ENCODE measurements around the gene SMYD3. TPM values are rescaled to one million over a fixed set of nuclear protein-coding genes. Genes with fewer than 3 reads are reported as not detected.

SMYD3 gene
- total and polyA plus RNA-seq, 2 donors, result 22.0 to 27.0 TPM

GRCh38 chr1:246394121-246394520, 113.0 kb downstream of the SMYD3 start:
- H3K4me1 ChIP-seq (ENCODE audit: control insufficient read depth in 2 of 2, insufficient read depth in 2 of 2, low read length in 2 of 2), result no peaks in the 10 kb centered on the region
- H3K9me3 ChIP-seq (ENCODE audit: control insufficient read depth in 2 of 2, insufficient read depth in 1 of 2, low read length in 1 of 2), result no peaks in the 10 kb centered on the region
- no peak overlapping the region for H3K4me3 ChIP-seq (ENCODE audit: low read length in 2 of 2)
- H3K36me3 ChIP-seq (ENCODE audit: control insufficient read depth in 2 of 2, insufficient read depth in 2 of 2, low read length in 1 of 2), result no peaks in the 10 kb centered on the region
- H3K27ac ChIP-seq (ENCODE audit: low read depth in 1 of 2, low read length in 1 of 2), result no peak overlapping the region
- DNase-seq (ENCODE audit: low read depth in 6 of 9, low spot score in 9 of 9), result no peak
- 92% methylated on average over 3 of the region's 3 CpGs for WGBS
- H3K27me3 ChIP-seq (ENCODE audit: control insufficient read depth in 2 of 2, insufficient read depth in 1 of 2, low read length in 1 of 2), result no peaks in the 10 kb centered on the region

GRCh38 chr1:246390855-246391254, 116.2 kb downstream of the SMYD3 start:
- DNase-seq (ENCODE audit: low read depth in 6 of 9, low spot score in 9 of 9), result no peak
- H3K9me3 ChIP-seq (ENCODE audit: control insufficient read depth in 2 of 2, insufficient read depth in 1 of 2, low read length in 1 of 2), result no peaks in the 10 kb centered on the region
- no peak overlapping the region for H3K4me3 ChIP-seq (ENCODE audit: low read length in 2 of 2)
- H3K36me3 ChIP-seq (ENCODE audit: control insufficient read depth in 2 of 2, insufficient read depth in 2 of 2, low read length in 1 of 2), result no peaks in the 10 kb centered on the region
- H3K27me3 ChIP-seq (ENCODE audit: control insufficient read depth in 2 of 2, insufficient read depth in 1 of 2, low read length in 1 of 2), result no peaks in the 10 kb centered on the region
- H3K4me1 ChIP-seq (ENCODE audit: control insufficient read depth in 2 of 2, insufficient read depth in 2 of 2, low read length in 2 of 2), result no peaks in the 10 kb centered on the region
- WGBS, result 99% methylated on average over 5 of the region's 5 CpGs
- no peak overlapping the region for H3K27ac ChIP-seq (ENCODE audit: low read depth in 1 of 2, low read length in 1 of 2)

GRCh38 chr1:246384616-246385015, 122.5 kb downstream of the SMYD3 start:
- Histone ChIP-seq H3K27me3 (ENCODE audit: control insufficient read depth in 2 of 2, insufficient read depth in 1 of 2, low read length in 1 of 2) (no peaks in the 10 kb centered on the region), H3K27ac (ENCODE audit: low read depth in 1 of 2, low read length in 1 of 2) (no peak overlapping the region), H3K9me3 (ENCODE audit: control insufficient read depth in 2 of 2, insufficient read depth in 1 of 2, low read length in 1 of 2) (peaks cover 0 to 7% of the 10 kb centered on the region in 2 donors), H3K4me1 (ENCODE audit: control insufficient read depth in 2 of 2, insufficient read depth in 2 of 2, low read length in 2 of 2) (no peaks in the 10 kb centered on the region), H3K36me3 (ENCODE audit: control insufficient read depth in 2 of 2, insufficient read depth in 2 of 2, low read length in 1 of 2) (no peaks in the 10 kb centered on the region), H3K4me3 (ENCODE audit: low read length in 2 of 2) (no peak overlapping the region)
- DNase-seq (ENCODE audit: low read depth in 6 of 9, low spot score in 9 of 9), result no peak
- 97% methylated on average over 4 of the region's 4 CpGs for WGBS

- Histone ChIP-seq H3K36me3 (ENCODE audit: control insufficient read depth in 2 of 2, insufficient read depth in 2 of 2, low read length in 1 of 2) (no peaks in the 10 kb centered on the region), H3K4me1 (ENCODE audit: control insufficient read depth in 2 of 2, insufficient read depth in 2 of 2, low read length in 2 of 2) (no peaks in the 10 kb centered on the region), H3K27me3 (ENCODE audit: control insufficient read depth in 2 of 2, insufficient read depth in 1 of 2, low read length in 1 of 2) (no peaks in the 10 kb centered on the region), H3K9me3 (ENCODE audit: control insufficient read depth in 2 of 2, insufficient read depth in 1 of 2, low read length in 1 of 2) (peaks cover 0 to 7% of the 10 kb centered on the region in 2 donors), H3K27ac (ENCODE audit: low read depth in 1 of 2, low read length in 1 of 2) (no peak overlapping the region), H3K4me3 (ENCODE audit: low read length in 2 of 2) (no peak overlapping the region)
- DNase-seq (ENCODE audit: low read depth in 6 of 9, low spot score in 9 of 9), result no peak
Measured at GRCh38 chr1:246383791-246384190, 123.3 kb downstream of the SMYD3 start.

- WGBS, result 98% methylated on average over 1 of the region's 1 CpG
- Histone ChIP-seq H3K27ac (ENCODE audit: low read depth in 1 of 2, low read length in 1 of 2) (no peak overlapping the region), H3K9me3 (ENCODE audit: control insufficient read depth in 2 of 2, insufficient read depth in 1 of 2, low read length in 1 of 2) (peaks cover 0 to 7% of the 10 kb centered on the region in 2 donors), H3K27me3 (ENCODE audit: control insufficient read depth in 2 of 2, insufficient read depth in 1 of 2, low read length in 1 of 2) (no peaks in the 10 kb centered on the region), H3K4me1 (ENCODE audit: control insufficient read depth in 2 of 2, insufficient read depth in 2 of 2, low read length in 2 of 2) (no peaks in the 10 kb centered on the region), H3K36me3 (ENCODE audit: control insufficient read depth in 2 of 2, insufficient read depth in 2 of 2, low read length in 1 of 2) (no peaks in the 10 kb centered on the region), H3K4me3 (ENCODE audit: low read length in 2 of 2) (no peak overlapping the region)
- no peak for DNase-seq (ENCODE audit: low read depth in 6 of 9, low spot score in 9 of 9)
Measured at GRCh38 chr1:246383239-246383589, 123.9 kb downstream of the SMYD3 start.

GRCh38 chr1:246382589-246383238, 124.4 kb downstream of the SMYD3 start:
- 97% methylated on average over 3 of the region's 3 CpGs for WGBS
- H3K4me3 ChIP-seq (ENCODE audit: low read length in 2 of 2), result no peak overlapping the region
- no peaks in the 10 kb centered on the region for H3K4me1 ChIP-seq (ENCODE audit: control insufficient read depth in 2 of 2, insufficient read depth in 2 of 2, low read length in 2 of 2)
- H3K36me3 ChIP-seq (ENCODE audit: control insufficient read depth in 2 of 2, insufficient read depth in 2 of 2, low read length in 1 of 2), result no peaks in the 10 kb centered on the region
- peaks cover 0 to 7% of the 10 kb centered on the region in 2 donors for H3K9me3 ChIP-seq (ENCODE audit: control insufficient read depth in 2 of 2, insufficient read depth in 1 of 2, low read length in 1 of 2)
- H3K27me3 ChIP-seq (ENCODE audit: control insufficient read depth in 2 of 2, insufficient read depth in 1 of 2, low read length in 1 of 2), result no peaks in the 10 kb centered on the region
- no peak for DNase-seq (ENCODE audit: low read depth in 6 of 9, low spot score in 9 of 9)
- H3K27ac ChIP-seq (ENCODE audit: low read depth in 1 of 2, low read length in 1 of 2), result no peak overlapping the region

- Histone ChIP-seq H3K4me3 (ENCODE audit: low read length in 2 of 2) (no peak overlapping the region), H3K4me1 (ENCODE audit: control insufficient read depth in 2 of 2, insufficient read depth in 2 of 2, low read length in 2 of 2) (no peaks in the 10 kb centered on the region), H3K27ac (ENCODE audit: low read depth in 1 of 2, low read length in 1 of 2) (no peak overlapping the region), H3K9me3 (ENCODE audit: control insufficient read depth in 2 of 2, insufficient read depth in 1 of 2, low read length in 1 of 2) (peaks cover 0 to 7% of the 10 kb centered on the region in 2 donors), H3K36me3 (ENCODE audit: control insufficient read depth in 2 of 2, insufficient read depth in 2 of 2, low read length in 1 of 2) (no peaks in the 10 kb centered on the region), H3K27me3 (ENCODE audit: control insufficient read depth in 2 of 2, insufficient read depth in 1 of 2, low read length in 1 of 2) (no peaks in the 10 kb centered on the region)
- no peak for DNase-seq (ENCODE audit: low read depth in 6 of 9, low spot score in 9 of 9)
- 98% methylated on average over 5 of the region's 5 CpGs for WGBS
Measured at GRCh38 chr1:246381452-246381851, 125.6 kb downstream of the SMYD3 start.

GRCh38 chr1:246377625-246378153, 129.4 kb downstream of the SMYD3 start:
- Histone ChIP-seq H3K27ac (ENCODE audit: low read depth in 1 of 2, low read length in 1 of 2) (no peak overlapping the region), H3K4me1 (ENCODE audit: control insufficient read depth in 2 of 2, insufficient read depth in 2 of 2, low read length in 2 of 2) (no peaks in the 10 kb centered on the region), H3K4me3 (ENCODE audit: low read length in 2 of 2) (no peak overlapping the region), H3K27me3 (ENCODE audit: control insufficient read depth in 2 of 2, insufficient read depth in 1 of 2, low read length in 1 of 2) (no peaks in the 10 kb centered on the region), H3K36me3 (ENCODE audit: control insufficient read depth in 2 of 2, insufficient read depth in 2 of 2, low read length in 1 of 2) (no peaks in the 10 kb centered on the region), H3K9me3 (ENCODE audit: control insufficient read depth in 2 of 2, insufficient read depth in 1 of 2, low read length in 1 of 2) (peaks cover 0 to 2% of the 10 kb centered on the region in 2 donors)
- DNase-seq (ENCODE audit: low read depth in 6 of 9, low spot score in 9 of 9), result no peak
- 98% methylated on average over 5 of the region's 5 CpGs for WGBS

- Histone ChIP-seq H3K4me3 (ENCODE audit: low read length in 2 of 2) (no peak overlapping the region), H3K4me1 (ENCODE audit: control insufficient read depth in 2 of 2, insufficient read depth in 2 of 2, low read length in 2 of 2) (no peaks in the 10 kb centered on the region), H3K27me3 (ENCODE audit: control insufficient read depth in 2 of 2, insufficient read depth in 1 of 2, low read length in 1 of 2) (no peaks in the 10 kb centered on the region), H3K9me3 (ENCODE audit: control insufficient read depth in 2 of 2, insufficient read depth in 1 of 2, low read length in 1 of 2) (no peaks in the 10 kb centered on the region), H3K36me3 (ENCODE audit: control insufficient read depth in 2 of 2, insufficient read depth in 2 of 2, low read length in 1 of 2) (no peaks in the 10 kb centered on the region), H3K27ac (ENCODE audit: low read depth in 1 of 2, low read length in 1 of 2) (no peak overlapping the region)
- WGBS, result 98% methylated on average over 6 of the region's 6 CpGs
- DNase-seq (ENCODE audit: low read depth in 6 of 9, low spot score in 9 of 9), result no peak
Measured at GRCh38 chr1:246373828-246374569, 133.1 kb downstream of the SMYD3 start.

Data from thymus (tissue), 11 donors.